ENCODE results near the gene LCLAT1.

GRCh38 chr2:30514134-30514847, 67.2 kb downstream of the LCLAT1 start:
- TF ChIP-seq CTCF (conservative IDR thresholded peaks at IDR 0.05; ENCODE audit: low read depth, low read length): no peak
- TF ChIP-seq ELK1 (IDR thresholded peaks at IDR 0.05; ENCODE audit: borderline replicate concordance, low read depth, low read length): no peak
- TF ChIP-seq POLR2A (IDR thresholded peaks at IDR 0.05; ENCODE audit: low read depth, low read length): no peak
- TF ChIP-seq BHLHE40 (IDR thresholded peaks at IDR 0.05; ENCODE audit: low read depth, low read length): peak; percentile 46; the same call in 1 of the 2 replicates
- no peak for TF ChIP-seq CEBPB (IDR thresholded peaks at IDR 0.05; ENCODE audit: low read depth, low read length)
- no peak for TF ChIP-seq RAD21 (IDR thresholded peaks at IDR 0.05; ENCODE audit: low read length)
- no peak for TF ChIP-seq USF2 (IDR thresholded peaks at IDR 0.05; ENCODE audit: low read depth, low read length)
- TF ChIP-seq RFX5 (IDR thresholded peaks at IDR 0.05; ENCODE audit: low read depth, low read length): no peak
- TF ChIP-seq FOS (IDR thresholded peaks at IDR 0.05; ENCODE audit: low read depth, low read length): no peak
- no peak for TF ChIP-seq MAFK (IDR thresholded peaks at IDR 0.05; ENCODE audit: low read depth, low read length)
